GM12878 (cell line): ENCODE results near the gene KRTAP5-2.

Source experiments
- EZH2 ChIP-seq: IDR thresholded peaks from 2 replicates; pipeline ENCODE4 v1.6.1; 2012; ENCODE audit warnings: low read depth, mild to moderate bottlenecking, control low read depth, inconsistent platforms, low read length, borderline replicate concordance; ENCODE audit not compliant: control insufficient read depth
- HDAC2 ChIP-seq: fragments of 200-600 bp; sonication (generic); IDR thresholded peaks from 2 replicates; pipeline ENCODE4 v1.6.1; 2017
- JUNB ChIP-seq: IDR thresholded peaks from 2 replicates; pipeline ENCODE4 v1.6.1; 2016; ENCODE audit warnings: antibody characterized with exemption, mild to moderate bottlenecking
- NBN ChIP-seq: fragments of 450-650 bp; IDR thresholded peaks from 2 replicates; pipeline ENCODE4 v1.6.1; 2016
- NR2C1 ChIP-seq: fragments of 450-650 bp; IDR thresholded peaks from 2 replicates; pipeline ENCODE4 v1.6.1; 2017; ENCODE audit warnings: antibody characterized with exemption, mild to moderate bottlenecking, moderate library complexity
- POLR2A ChIP-seq: IDR thresholded peaks from 2 replicates; pipeline ENCODE4 v1.6.1; 2011; ENCODE audit warnings: low read depth, mild to moderate bottlenecking, low read length
- POLR2AphosphoS5 ChIP-seq: IDR thresholded peaks from 2 replicates; pipeline ENCODE4 v1.6.1; 2011; ENCODE audit warnings: mild to moderate bottlenecking, low read length, inconsistent platforms
- RAD21 ChIP-seq: IDR thresholded peaks from 2 replicates; pipeline ENCODE4 v1.6.1; 2011; ENCODE audit warnings: mild to moderate bottlenecking, low read depth, low read length, moderate library complexity; ENCODE audit not compliant: insufficient read depth
- SMARCA5 ChIP-seq: fragments of 450-650 bp; IDR thresholded peaks from 2 replicates; pipeline ENCODE4 v1.6.1; 2017; ENCODE audit warnings: mild to moderate bottlenecking
- SP1 ChIP-seq: IDR thresholded peaks from one replicate; pipeline ENCODE4 v1.6.1; 2011; ENCODE audit warnings: low read depth, low read length
- STAT1 ChIP-seq: fragments of 450-650 bp; conservative IDR thresholded peaks from 2 replicates; pipeline ENCODE4 v1.6.1; 2014; ENCODE audit warnings: antibody characterized with exemption, mild to moderate bottlenecking
- TF ChIP-seq, protein P1 (sequence below), 3 experiments: IDR thresholded peaks in 2 of 3; conservative IDR thresholded peaks in 1 of 3; 2 replicates each; pipeline ENCODE4 v1.5.1; 2011; ENCODE audit warnings: low read depth in 3 of 3, low read length in 3 of 3, mild to moderate bottlenecking in 3 of 3, control low read depth in 2 of 3, moderate library complexity in 2 of 3, inconsistent platforms in 1 of 3, mixed read lengths in 1 of 3; ENCODE audit not compliant: control insufficient read depth in 2 of 3, insufficient read depth in 1 of 3; ENCODE audit errors: extremely low read depth in 1 of 3
- TF ChIP-seq, protein P2 (sequence below): IDR thresholded peaks from 2 replicates; pipeline ENCODE4 v1.6.1; 2011; ENCODE audit warnings: mild to moderate bottlenecking, low read depth, low read length, moderate library complexity; ENCODE audit not compliant: insufficient replicate concordance

DNA sequence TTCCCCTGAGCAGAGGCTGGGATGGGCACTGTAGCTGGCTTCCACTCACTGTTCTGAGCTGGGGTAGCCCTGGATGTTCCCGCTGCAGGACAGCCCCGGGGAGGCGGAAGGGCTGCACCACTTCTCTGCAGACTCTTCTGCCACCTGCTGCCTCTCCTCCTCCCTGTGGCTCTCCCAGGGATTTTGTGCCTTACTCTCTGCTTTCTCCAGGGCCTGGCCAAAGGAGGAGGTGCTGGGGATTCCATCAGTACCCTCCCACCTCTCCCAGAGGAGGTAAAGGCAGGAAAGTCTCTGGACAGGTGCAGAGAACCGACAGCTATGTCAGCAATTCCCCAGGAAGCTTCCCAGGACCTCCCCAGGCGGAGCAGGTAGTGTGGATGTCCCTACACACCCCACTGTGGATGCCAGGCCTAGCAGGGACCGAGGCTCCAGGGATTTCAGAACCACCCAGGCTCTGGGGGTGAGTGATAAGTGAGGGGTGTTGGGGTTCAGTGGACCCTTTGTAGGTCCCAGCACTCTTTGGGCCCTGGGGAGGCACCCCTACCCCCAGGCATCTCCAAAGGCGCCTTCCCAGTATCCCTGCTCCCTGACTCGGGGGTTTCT is 37.3 kb downstream of the KRTAP5-2 start:
- TF ChIP-seq HDAC2 (no peak), EZH2 (no peak), POLR2AphosphoS5 (no peak), NR2C1 (no peak), SMARCA5 (no peak), JUNB (no peak), RAD21 (no peak), STAT1 (no peak), POLR2A (no peak), SP1 (no peak), NBN (no peak)
- TF ChIP-seq, protein P1, sequence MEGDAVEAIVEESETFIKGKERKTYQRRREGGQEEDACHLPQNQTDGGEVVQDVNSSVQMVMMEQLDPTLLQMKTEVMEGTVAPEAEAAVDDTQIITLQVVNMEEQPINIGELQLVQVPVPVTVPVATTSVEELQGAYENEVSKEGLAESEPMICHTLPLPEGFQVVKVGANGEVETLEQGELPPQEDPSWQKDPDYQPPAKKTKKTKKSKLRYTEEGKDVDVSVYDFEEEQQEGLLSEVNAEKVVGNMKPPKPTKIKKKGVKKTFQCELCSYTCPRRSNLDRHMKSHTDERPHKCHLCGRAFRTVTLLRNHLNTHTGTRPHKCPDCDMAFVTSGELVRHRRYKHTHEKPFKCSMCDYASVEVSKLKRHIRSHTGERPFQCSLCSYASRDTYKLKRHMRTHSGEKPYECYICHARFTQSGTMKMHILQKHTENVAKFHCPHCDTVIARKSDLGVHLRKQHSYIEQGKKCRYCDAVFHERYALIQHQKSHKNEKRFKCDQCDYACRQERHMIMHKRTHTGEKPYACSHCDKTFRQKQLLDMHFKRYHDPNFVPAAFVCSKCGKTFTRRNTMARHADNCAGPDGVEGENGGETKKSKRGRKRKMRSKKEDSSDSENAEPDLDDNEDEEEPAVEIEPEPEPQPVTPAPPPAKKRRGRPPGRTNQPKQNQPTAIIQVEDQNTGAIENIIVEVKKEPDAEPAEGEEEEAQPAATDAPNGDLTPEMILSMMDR (IDR thresholded peaks at IDR 0.05 in 2 of 3, conservative IDR thresholded peaks at IDR 0.05 in 1 of 3; ENCODE audit: control insufficient read depth in 2 of 3, extremely low read depth in 1 of 3, insufficient read depth in 1 of 3, low read depth in 3 of 3, low read length in 3 of 3): peak in 1 of 3 experiments; percentile 26; a peak in 2 of 6 replicates
- TF ChIP-seq, protein P2, sequence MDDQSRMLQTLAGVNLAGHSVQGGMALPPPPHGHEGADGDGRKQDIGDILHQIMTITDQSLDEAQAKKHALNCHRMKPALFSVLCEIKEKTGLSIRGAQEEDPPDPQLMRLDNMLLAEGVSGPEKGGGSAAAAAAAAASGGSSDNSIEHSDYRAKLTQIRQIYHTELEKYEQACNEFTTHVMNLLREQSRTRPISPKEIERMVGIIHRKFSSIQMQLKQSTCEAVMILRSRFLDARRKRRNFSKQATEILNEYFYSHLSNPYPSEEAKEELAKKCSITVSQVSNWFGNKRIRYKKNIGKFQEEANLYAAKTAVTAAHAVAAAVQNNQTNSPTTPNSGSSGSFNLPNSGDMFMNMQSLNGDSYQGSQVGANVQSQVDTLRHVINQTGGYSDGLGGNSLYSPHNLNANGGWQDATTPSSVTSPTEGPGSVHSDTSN: no peak
